Caco-2 (cell line): Measurements from ENCODE around the gene LHFPL3. TPM values are rescaled to one million over a fixed set of nuclear protein-coding genes. Genes with fewer than 3 reads are reported as not detected.

Experiments used
- BruUV-seq: library from RNA; stranded (reverse); fragments of 400-500 nt; replicated peaks from 2 replicates; lab custom pipeline; 2021; lab: Mats Ljungman, UMichigan
- CTCF ChIA-PET: fragments of 300-600 bp; sonication (Branson Sonifier 250); formaldehyde crosslinking; loops from one replicate; lab custom pipeline; 2022; ENCODE audit warnings: antibody characterized with exemption; lab: Charles Lee
- POLR2A ChIA-PET: fragments of 300-600 bp; sonication (Branson Sonifier 250); formaldehyde crosslinking; loops from one replicate; lab custom pipeline; 2022; ENCODE audit warnings: antibody characterized with exemption; lab: Charles Lee
- DNase-seq, 2 experiments: peaks; one replicate each; pipeline versions ENCODE4 v3.0.0 to v3.0.0-alpha.2; 2020 to 2022
- H3K27me3 ChIP-seq: replicated peaks from 2 replicates; pipeline ENCODE4 v1.6.0; 2011; ENCODE audit warnings: low read length; ENCODE audit not compliant: control insufficient read depth, insufficient read depth
- H3K36me3 ChIP-seq: 2 replicates; pipeline ENCODE4 v1.5.1; 2011; ENCODE audit warnings: low read length; ENCODE audit not compliant: control insufficient read depth, insufficient read depth
- H3K4me1 ChIP-seq: fragments of 250-450 bp; sonication (Bioruptor Pico); 2 replicates; pipeline ENCODE4 v1.5.1; 2020; ENCODE audit warnings: mild to moderate bottlenecking
- H3K4me3 ChIP-seq: 2 replicates; pipeline ENCODE4 v1.5.1; 2011; ENCODE audit warnings: low read depth, mild to moderate bottlenecking, control low read depth, low read length
- H3K9me3 ChIP-seq: fragments of 250-450 bp; sonication (Bioruptor Pico); 2 replicates; pipeline ENCODE4 v1.5.1; 2020; ENCODE audit warnings: mild to moderate bottlenecking, moderate library complexity
- H3K27ac Mint-ChIP-seq: one replicate; pipeline ENCODE4 v1.8.0; 2022; ENCODE audit warnings: mixed read lengths; ENCODE audit not compliant: unreplicated experiment
- H3K27me3 Mint-ChIP-seq: one replicate; pipeline ENCODE4 v1.8.0; 2022; ENCODE audit warnings: mixed read lengths; ENCODE audit not compliant: insufficient read depth, unreplicated experiment
- H3K36me3 Mint-ChIP-seq: one replicate; pipeline ENCODE4 v1.8.0; 2022; ENCODE audit warnings: mild to moderate bottlenecking, mixed read lengths; ENCODE audit not compliant: insufficient read depth, unreplicated experiment
- H3K4me1 Mint-ChIP-seq: one replicate; pipeline ENCODE4 v1.8.0; 2022; ENCODE audit warnings: low read depth, mixed read lengths; ENCODE audit not compliant: unreplicated experiment
- H3K4me3 Mint-ChIP-seq: one replicate; pipeline ENCODE4 v1.8.0; 2022; ENCODE audit warnings: mild to moderate bottlenecking, moderate library complexity, mixed read lengths; ENCODE audit not compliant: unreplicated experiment
- H3K9me3 Mint-ChIP-seq: one replicate; pipeline ENCODE4 v1.8.0; 2022; ENCODE audit warnings: mixed read lengths; ENCODE audit not compliant: unreplicated experiment
- CTCF ChIP-seq, 2 experiments: fragments of 200-600 bp in 1 of 2; IDR thresholded peaks; 1 replicate in 1 of 2; 2 replicates in 1 of 2; pipeline versions ENCODE4 v1.5.1 to v1.8.0; 2011 to 2022; ENCODE audit warnings: antibody characterized with exemption in 1 of 2, control low read depth in 1 of 2, inconsistent platforms in 1 of 2, low read depth in 1 of 2, low read length in 1 of 2, mild to moderate bottlenecking in 1 of 2, moderate library complexity in 1 of 2; ENCODE audit not compliant: insufficient read depth in 1 of 2, severe bottlenecking in 1 of 2, unreplicated experiment in 1 of 2
- intact Hi-C: fragments of 100-400 bp; cut with micrococcal nuclease; formaldehyde crosslinking; loops from one replicate; pipeline ENCODE4 v1.10.0; 2022; ENCODE audit not compliant: unreplicated experiment
- total RNA-seq: library from RNA; stranded (reverse); gene quantifications from 2 replicates; pipeline ENCODE4 v1.2.3, GENCODE V29; 2022

Gene LHFPL3
- total RNA-seq, 1 experiment from 2014 or later = not detected

DNA sequence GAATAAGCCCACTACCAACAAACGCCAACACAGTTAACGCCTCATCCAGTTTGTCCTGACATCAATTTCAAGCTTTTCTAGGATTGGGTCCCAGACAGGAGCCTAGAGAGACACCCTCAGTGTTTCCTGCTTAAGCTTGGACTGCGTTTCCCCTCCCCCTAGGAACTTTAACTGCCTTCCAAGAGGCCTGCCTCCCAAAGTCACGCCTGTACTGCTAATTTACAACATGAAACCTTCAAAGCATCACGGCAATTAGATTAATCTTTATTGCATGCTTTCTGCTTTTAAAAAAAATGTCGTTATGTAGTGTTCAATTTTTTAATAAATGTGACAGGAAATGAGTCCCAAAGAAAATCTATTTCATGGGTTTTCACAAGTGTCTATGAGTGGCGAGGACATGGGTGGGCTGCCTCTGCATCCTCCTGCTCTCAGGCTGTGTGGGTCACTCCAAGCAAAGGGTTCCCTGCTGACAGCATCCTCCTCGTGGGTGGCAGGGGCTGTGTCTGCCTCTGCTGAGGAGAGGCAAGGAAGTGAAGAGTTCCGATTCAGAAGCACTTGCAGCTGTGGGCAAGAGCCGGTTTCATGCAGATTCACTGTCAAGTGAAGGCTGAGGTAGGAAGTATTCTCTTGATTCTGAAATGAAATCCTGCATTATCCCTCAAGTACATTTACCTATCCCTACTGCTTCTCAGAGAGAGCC lies 492.6 kb downstream of the LHFPL3 start:
- H3K9me3 Mint-ChIP-seq = no peaks in the 10 kb centered on the region
- TF ChIP-seq CTCF (IDR thresholded peaks at IDR 0.05; ENCODE audit: insufficient read depth in 1 of 2, low read depth in 1 of 2, low read length in 1 of 2, severe bottlenecking in 1 of 2, unreplicated experiment in 1 of 2) = no peak
- intact Hi-C loops = no loop called here

DNA sequence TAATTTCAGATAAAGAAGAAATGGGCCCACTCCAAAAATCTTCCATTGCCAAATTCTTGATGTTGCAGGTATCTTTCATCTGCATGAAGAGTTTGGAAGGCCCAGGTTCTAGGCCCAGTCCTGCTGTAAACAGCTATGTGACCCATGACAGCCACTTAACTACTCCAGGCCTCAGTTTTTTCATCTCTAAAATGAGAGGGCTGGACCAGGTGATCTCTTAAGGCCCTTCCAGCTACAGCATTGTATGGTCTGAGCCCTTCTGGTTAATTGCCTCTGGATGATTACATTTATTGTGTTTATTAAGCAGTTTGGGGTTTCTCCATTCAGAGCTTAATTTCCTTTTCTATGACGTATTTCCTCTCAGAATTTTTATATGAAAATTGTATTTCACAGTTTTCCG lies 494.8 kb downstream of the LHFPL3 start:
- H3K36me3 ChIP-seq = no peaks in the 10 kb centered on the region
- H3K36me3 Mint-ChIP-seq = no peaks in the 10 kb centered on the region
- H3K9me3 ChIP-seq = no peaks in the 10 kb centered on the region
- H3K9me3 Mint-ChIP-seq = no peaks in the 10 kb centered on the region
- ChIA-PET CTCF (no interaction called here), POLR2A (no interaction called here)
- no peaks in the 10 kb centered on the region; the same call in none of the 2 replicates for H3K27me3 ChIP-seq
- H3K4me1 ChIP-seq = no peaks in the 10 kb centered on the region
- H3K4me3 ChIP-seq = no peak overlapping the region
- intact Hi-C loops = no loop called here
- no peaks in the 10 kb centered on the region for H3K4me1 Mint-ChIP-seq
- peaks cover 9% of the 10 kb centered on the region for H3K27me3 Mint-ChIP-seq
- DNase-seq = no peak
- no peak for TF ChIP-seq CTCF (IDR thresholded peaks at IDR 0.05; ENCODE audit: insufficient read depth in 1 of 2, low read depth in 1 of 2, low read length in 1 of 2, severe bottlenecking in 1 of 2, unreplicated experiment in 1 of 2)
- no TSS peak for BruUV-seq
- no peak overlapping the region for H3K4me3 Mint-ChIP-seq
- no peak overlapping the region for H3K27ac Mint-ChIP-seq

More for the DNA sequence above, 492.6 kb downstream of the LHFPL3 start:
- ChIA-PET POLR2A (no interaction called here), CTCF (no interaction called here)
- no peak for DNase-seq
- Mint-ChIP-seq H3K4me1 (no peaks in the 10 kb centered on the region), H3K36me3 (no peaks in the 10 kb centered on the region), H3K27me3 (peaks cover 21% of the 10 kb centered on the region), H3K27ac (no peak overlapping the region), H3K4me3 (no peak overlapping the region)
- Histone ChIP-seq H3K4me1 (no peaks in the 10 kb centered on the region), H3K27me3 (no peaks in the 10 kb centered on the region; the same call in none of the 2 replicates), H3K36me3 (no peaks in the 10 kb centered on the region), H3K4me3 (no peak overlapping the region), H3K9me3 (no peaks in the 10 kb centered on the region)
- no TSS peak for BruUV-seq

GRCh38 chr7:104825099-104825498 lies 496.7 kb downstream of the LHFPL3 start:
- no peaks in the 10 kb centered on the region for H3K9me3 ChIP-seq
- H3K27me3 Mint-ChIP-seq = no peaks in the 10 kb centered on the region
- no peaks in the 10 kb centered on the region for H3K4me1 ChIP-seq
- no peak for TF ChIP-seq CTCF (IDR thresholded peaks at IDR 0.05; ENCODE audit: insufficient read depth in 1 of 2, low read depth in 1 of 2, low read length in 1 of 2, severe bottlenecking in 1 of 2, unreplicated experiment in 1 of 2)
- intact Hi-C loops = no loop called here
- H3K27me3 ChIP-seq = no peaks in the 10 kb centered on the region; the same call in none of the 2 replicates
- H3K4me1 Mint-ChIP-seq = no peaks in the 10 kb centered on the region
- H3K4me3 ChIP-seq = no peak overlapping the region
- H3K4me3 Mint-ChIP-seq = no peak overlapping the region
- H3K27ac Mint-ChIP-seq = no peak overlapping the region
- no peaks in the 10 kb centered on the region for H3K36me3 Mint-ChIP-seq
- ChIA-PET CTCF (no interaction called here), POLR2A (no interaction called here)
- H3K9me3 Mint-ChIP-seq = no peaks in the 10 kb centered on the region
- DNase-seq = no peak
- no TSS peak for BruUV-seq
- H3K36me3 ChIP-seq = no peaks in the 10 kb centered on the region
